Measurements from ENCODE around the gene COL4A4.

COL4A4 gene

GRCh38 chr2:227185615-227186232, 21.7 kb upstream of the COL4A4 start:
- TF ChIP-seq EZH2phosphoT487 (conservative IDR thresholded peaks at IDR 0.05; ENCODE audit: low read length), result no peak
- TF ChIP-seq CTCF (IDR thresholded peaks at IDR 0.05; ENCODE audit: insufficient read depth, low read length, poor library complexity, severe bottlenecking), result no peak

GRCh38 chr2:227183657-227184367, 19.8 kb upstream of the COL4A4 start:
- no peak overlapping the region for H3K4me3 ChIP-seq (ENCODE audit: insufficient read depth, low read length, poor library complexity, severe bottlenecking)
- H4K20me1 ChIP-seq (ENCODE audit: low read depth, low read length), result peaks cover 6% of the 10 kb centered on the region
- TF ChIP-seq CTCF (IDR thresholded peaks at IDR 0.05; ENCODE audit: insufficient read depth, low read length, poor library complexity, severe bottlenecking), result no peak
- no peak for TF ChIP-seq EZH2phosphoT487 (conservative IDR thresholded peaks at IDR 0.05; ENCODE audit: low read length)
- H3K9me2 ChIP-seq (replicated peaks; ENCODE audit: insufficient read depth, low read length), result no peaks in the 10 kb centered on the region
- H3K27me3 ChIP-seq (ENCODE audit: low read length), result no peaks in the 10 kb centered on the region
- H3K79me2 ChIP-seq (ENCODE audit: insufficient read depth, low read length), result peaks cover 1% of the 10 kb centered on the region; the same call in 1 of the 2 replicates
- no peak overlapping the region for H3K4me2 ChIP-seq (ENCODE audit: low read depth, low read length, poor library complexity, severe bottlenecking)
- no peaks in the 10 kb centered on the region for H3K9me3 ChIP-seq (ENCODE audit: insufficient read depth, low read length)
- no peaks in the 10 kb centered on the region for H3K36me3 ChIP-seq (ENCODE audit: low read length)
- H3F3A ChIP-seq (ENCODE audit: insufficient read depth), result 0 out of 2 replicates have a peak, but pooled peaks cover 3% of the 10 kb centered on the region
- H3K27ac ChIP-seq (ENCODE audit: low read depth, low read length), result no peak overlapping the region
- no peak overlapping the region for H2AFZ ChIP-seq (ENCODE audit: low read depth, low read length, severe bottlenecking)
- no peak overlapping the region for H3K9ac ChIP-seq (ENCODE audit: low read length)

More at GRCh38 chr2:227185615-227186232, 21.7 kb upstream of the COL4A4 start:
- H3K9me3 ChIP-seq (ENCODE audit: insufficient read depth, low read length), result no peaks in the 10 kb centered on the region
- no peak overlapping the region for H3K9ac ChIP-seq (ENCODE audit: low read length)
- no peak overlapping the region for H3K4me3 ChIP-seq (ENCODE audit: insufficient read depth, low read length, poor library complexity, severe bottlenecking)
- no peaks in the 10 kb centered on the region for H3F3A ChIP-seq (ENCODE audit: insufficient read depth)
- H3K79me2 ChIP-seq (ENCODE audit: insufficient read depth, low read length), result no peaks in the 10 kb centered on the region
- H4K20me1 ChIP-seq (ENCODE audit: low read depth, low read length), result peaks cover 6% of the 10 kb centered on the region
- H3K27me3 ChIP-seq (ENCODE audit: low read length), result no peaks in the 10 kb centered on the region
- H3K36me3 ChIP-seq (ENCODE audit: low read length), result no peaks in the 10 kb centered on the region
- no peaks in the 10 kb centered on the region for H3K9me2 ChIP-seq (replicated peaks; ENCODE audit: insufficient read depth, low read length)
- no peak overlapping the region for H3K4me2 ChIP-seq (ENCODE audit: low read depth, low read length, poor library complexity, severe bottlenecking)
- H3K27ac ChIP-seq (ENCODE audit: low read depth, low read length), result no peak overlapping the region
- no peak overlapping the region for H2AFZ ChIP-seq (ENCODE audit: low read depth, low read length, severe bottlenecking)

GRCh38 chr2:227182765-227183164, 18.8 kb upstream of the COL4A4 start:
- peaks cover 6% of the 10 kb centered on the region for H4K20me1 ChIP-seq (ENCODE audit: low read depth, low read length)
- H3K27me3 ChIP-seq (ENCODE audit: low read length), result no peaks in the 10 kb centered on the region
- 0 out of 2 replicates have a peak, but pooled peaks cover 3% of the 10 kb centered on the region for H3F3A ChIP-seq (ENCODE audit: insufficient read depth)
- no peaks in the 10 kb centered on the region for H3K36me3 ChIP-seq (ENCODE audit: low read length)
- H3K9ac ChIP-seq (ENCODE audit: low read length), result no peak overlapping the region
- H3K4me2 ChIP-seq (ENCODE audit: low read depth, low read length, poor library complexity, severe bottlenecking), result no peak overlapping the region
- TF ChIP-seq CTCF (IDR thresholded peaks at IDR 0.05; ENCODE audit: insufficient read depth, low read length, poor library complexity, severe bottlenecking) (no peak), EZH2phosphoT487 (conservative IDR thresholded peaks at IDR 0.05; ENCODE audit: low read length) (no peak)
- H3K9me3 ChIP-seq (ENCODE audit: insufficient read depth, low read length), result no peaks in the 10 kb centered on the region
- H3K27ac ChIP-seq (ENCODE audit: low read depth, low read length), result no peak overlapping the region
- no peak overlapping the region for H3K4me3 ChIP-seq (ENCODE audit: insufficient read depth, low read length, poor library complexity, severe bottlenecking)
- no peaks in the 10 kb centered on the region for H3K9me2 ChIP-seq (replicated peaks; ENCODE audit: insufficient read depth, low read length)
- H2AFZ ChIP-seq (ENCODE audit: low read depth, low read length, severe bottlenecking), result no peak overlapping the region
- H3K79me2 ChIP-seq (ENCODE audit: insufficient read depth, low read length), result peaks cover 5% of the 10 kb centered on the region; the same call in 1 of the 2 replicates

Measured in SU-DHL-6 (cell line).